Duodenal mucosa (tissue), 2 donors: ENCODE measurements around the gene PDE12.
"Not testable (repeated sequence)": the region's sequence is repeated elsewhere in the genome, so short reads cannot be mapped to it uniquely, and the experiment has no call there.

Experiments used
- H3K27ac ChIP-seq: one replicate; pipeline ENCODE4 v1.7.0; 2013; ENCODE audit warnings: low read depth, low read length
- H3K27me3 ChIP-seq, 2 donors: one replicate each; pipeline ENCODE4 v1.7.0; 2013; ENCODE audit warnings: low read length in 2 of 2, control low read depth in 1 of 2; ENCODE audit not compliant: insufficient read depth in 2 of 2, control insufficient read depth in 1 of 2
- H3K36me3 ChIP-seq, 2 donors: one replicate each; pipeline ENCODE4 v1.7.0; 2013; ENCODE audit warnings: low read length in 2 of 2, control low read depth in 1 of 2; ENCODE audit not compliant: insufficient read depth in 2 of 2, control insufficient read depth in 1 of 2
- H3K4me1 ChIP-seq, 2 donors: one replicate each; pipeline ENCODE4 v1.7.0; 2013; ENCODE audit warnings: low read length in 2 of 2, control low read depth in 1 of 2; ENCODE audit not compliant: insufficient read depth in 2 of 2, control insufficient read depth in 1 of 2
- H3K4me3 ChIP-seq, 2 donors: one replicate each; pipeline ENCODE4 v1.7.0; 2013; ENCODE audit warnings: low read length in 2 of 2, low read depth in 1 of 2
- H3K9ac ChIP-seq, 2 donors: one replicate each; pipeline ENCODE4 v1.7.0; 2013; ENCODE audit warnings: low read length in 2 of 2, low read depth in 1 of 2
- H3K9me3 ChIP-seq, 2 donors: one replicate each; pipeline ENCODE4 v1.7.0; 2013; ENCODE audit warnings: low read length in 2 of 2, control low read depth in 1 of 2; ENCODE audit not compliant: control insufficient read depth in 1 of 2

PDE12 gene

DNA sequence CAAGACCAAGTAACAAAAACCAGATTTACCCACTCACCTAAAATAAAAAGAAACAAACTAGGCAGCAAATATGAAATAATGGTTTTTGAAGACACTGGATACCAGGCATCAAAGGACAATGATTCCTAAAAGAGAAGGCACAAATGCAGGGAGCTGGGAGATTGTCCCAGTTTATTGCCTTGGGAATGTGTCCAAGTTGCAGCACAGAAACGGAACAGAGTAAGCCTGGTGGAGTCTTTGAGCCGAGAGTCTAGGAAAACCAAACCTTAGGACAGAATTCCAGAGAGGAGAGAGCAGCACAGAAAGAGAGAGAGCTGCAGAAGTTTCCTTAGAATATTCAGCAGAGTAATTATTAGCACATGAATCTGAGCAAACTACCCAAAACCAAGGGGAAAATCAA is 48.9 kb downstream of the PDE12 start:
- Histone ChIP-seq H3K27ac (no peak overlapping the region), H3K4me3 (peak overlapping the region in 1 of 2 donors; percentile 14), H3K4me1 (no peaks in the 10 kb centered on the region), H3K9me3 (no peaks in the 10 kb centered on the region), H3K27me3 (no peaks in the 10 kb centered on the region), H3K36me3 (no peaks in the 10 kb centered on the region), H3K9ac (no peak overlapping the region)

DNA sequence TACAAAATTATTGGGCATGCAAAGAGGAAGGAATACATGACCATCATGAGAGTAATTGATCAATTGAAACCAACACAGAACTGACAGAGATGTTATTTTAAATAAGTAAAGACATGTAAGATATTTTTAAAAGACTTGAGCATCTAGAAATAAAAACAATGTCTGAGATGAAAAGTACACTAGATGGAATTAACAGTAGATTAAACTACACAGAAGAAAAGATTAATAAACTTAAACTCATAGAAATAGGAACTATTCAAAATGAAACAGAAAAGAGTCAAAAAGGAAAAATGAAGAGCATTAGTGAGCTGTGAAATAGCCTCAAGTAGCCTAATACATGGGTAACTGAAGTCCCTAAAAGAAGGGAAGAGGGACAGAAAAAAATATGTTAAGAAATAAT is 49.6 kb downstream of the PDE12 start:
- no peaks in the 10 kb centered on the region for H3K9me3 ChIP-seq
- no peaks in the 10 kb centered on the region for H3K4me1 ChIP-seq
- no peak overlapping the region for H3K4me3 ChIP-seq
- no peak overlapping the region for H3K9ac ChIP-seq
- no peak overlapping the region for H3K27ac ChIP-seq
- H3K27me3 ChIP-seq, result no peaks in the 10 kb centered on the region
- no peaks in the 10 kb centered on the region for H3K36me3 ChIP-seq

DNA sequence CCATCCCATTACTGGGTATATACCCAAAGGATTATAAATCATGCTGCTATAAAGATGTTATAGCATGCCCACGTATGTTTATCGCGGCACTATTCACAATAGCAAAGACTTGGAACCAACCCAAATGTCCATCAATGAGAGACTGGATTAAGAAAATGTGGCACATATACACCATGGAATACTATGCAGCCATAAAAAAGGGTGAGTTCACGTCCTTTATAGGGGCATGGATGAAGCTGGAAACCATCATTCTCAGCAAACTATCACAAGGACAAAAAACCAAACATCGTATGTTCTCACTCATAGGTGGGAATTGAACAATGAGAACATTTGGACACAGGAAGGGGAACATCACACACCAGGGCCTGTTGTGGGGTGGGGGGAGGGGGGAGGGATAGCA is 55.8 kb downstream of the PDE12 start:
- not testable (repeated sequence) for H3K36me3 ChIP-seq, H3K9me3 ChIP-seq, H3K9ac ChIP-seq, H3K4me1 ChIP-seq, H3K27ac ChIP-seq, H3K4me3 ChIP-seq, H3K27me3 ChIP-seq

DNA sequence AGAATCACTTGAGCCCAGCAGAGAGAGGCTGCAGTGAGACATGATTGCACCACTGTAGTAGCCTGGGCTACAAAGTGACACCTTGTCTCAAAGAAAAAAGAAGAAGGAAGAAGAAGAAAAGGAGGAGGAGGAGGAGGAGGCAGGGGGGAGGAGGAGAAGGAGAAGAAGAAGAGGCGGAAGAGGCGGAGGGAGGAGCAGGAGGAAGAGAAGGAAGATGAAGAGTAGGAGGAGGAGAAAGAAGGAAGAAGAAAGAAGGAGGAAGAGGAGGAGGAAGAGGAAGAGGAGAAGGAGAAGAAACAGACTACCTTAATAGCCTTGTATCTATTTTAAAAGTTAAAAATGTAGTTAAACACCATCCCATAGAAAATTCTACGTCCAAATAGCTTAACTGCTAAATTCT is 60.2 kb downstream of the PDE12 start:
- Histone ChIP-seq H3K27me3 (no peaks in the 10 kb centered on the region), H3K9ac (no peak overlapping the region), H3K27ac (no peak overlapping the region), H3K36me3 (no peaks in the 10 kb centered on the region), H3K4me1 (no peaks in the 10 kb centered on the region), H3K9me3 (no peaks in the 10 kb centered on the region), H3K4me3 (no peak overlapping the region)
